Superior temporal gyrus (tissue), 1 donor: ENCODE data around the gene INO80D.
"Not testable (repeated sequence)": the region's sequence is repeated elsewhere in the genome, so short reads cannot be mapped to it uniquely, and the experiment has no call there.

ENCODE experiments used
- DNase-seq: peaks from one replicate; pipeline ENCODE4 v3.0.0-alpha.2; 2016; ENCODE audit errors: extremely low spot score

INO80D gene

GRCh38 chr2:205976934-205977659 lies 108.9 kb downstream of the INO80D start:
- DNase-seq: not testable (repeated sequence)

GRCh38 chr2:205976120-205976814 lies 109.7 kb downstream of the INO80D start:
- DNase-seq: no peak

- no peak for DNase-seq
Measured at GRCh38 chr2:205975082-205975949, 110.7 kb downstream of the INO80D start.

GRCh38 chr2:205972113-205972512 lies 113.9 kb downstream of the INO80D start:
- no peak for DNase-seq

- DNase-seq: no peak
Measured at GRCh38 chr2:205970348-205970747, 115.6 kb downstream of the INO80D start.

GRCh38 chr2:205969584-205969983 lies 116.4 kb downstream of the INO80D start:
- DNase-seq: no peak

GRCh38 chr2:205967391-205968075 lies 118.4 kb downstream of the INO80D start:
- DNase-seq: no peak

GRCh38 chr2:205965707-205966106 lies 120.3 kb downstream of the INO80D start:
- no peak for DNase-seq

GRCh38 chr2:205964111-205964761 lies 121.7 kb downstream of the INO80D start:
- no peak for DNase-seq

GRCh38 chr2:205959521-205959920 lies 126.5 kb downstream of the INO80D start:
- no peak for DNase-seq

GRCh38 chr2:205957452-205958154 lies 128.4 kb downstream of the INO80D start:
- DNase-seq: no peak

GRCh38 chr2:205954707-205955106 lies 131.3 kb downstream of the INO80D start:
- DNase-seq: no peak

- DNase-seq: no peak
Measured at GRCh38 chr2:205952282-205952681, 133.7 kb downstream of the INO80D start.

GRCh38 chr2:205948883-205949282 lies 137.1 kb downstream of the INO80D start:
- no peak for DNase-seq

GRCh38 chr2:205948496-205948837 lies 137.5 kb downstream of the INO80D start:
- no peak for DNase-seq

GRCh38 chr2:205947621-205948495 lies 138.1 kb downstream of the INO80D start:
- peak; percentile 85 for DNase-seq

GRCh38 chr2:205946226-205946625 lies 139.7 kb downstream of the INO80D start:
- DNase-seq: no peak
